Measurements from ENCODE around the gene TRIM8.
"Not testable (repeated sequence)": the region's sequence is repeated elsewhere in the genome, so short reads cannot be mapped to it uniquely, and the experiment has no call there.

Gene TRIM8

DNA sequence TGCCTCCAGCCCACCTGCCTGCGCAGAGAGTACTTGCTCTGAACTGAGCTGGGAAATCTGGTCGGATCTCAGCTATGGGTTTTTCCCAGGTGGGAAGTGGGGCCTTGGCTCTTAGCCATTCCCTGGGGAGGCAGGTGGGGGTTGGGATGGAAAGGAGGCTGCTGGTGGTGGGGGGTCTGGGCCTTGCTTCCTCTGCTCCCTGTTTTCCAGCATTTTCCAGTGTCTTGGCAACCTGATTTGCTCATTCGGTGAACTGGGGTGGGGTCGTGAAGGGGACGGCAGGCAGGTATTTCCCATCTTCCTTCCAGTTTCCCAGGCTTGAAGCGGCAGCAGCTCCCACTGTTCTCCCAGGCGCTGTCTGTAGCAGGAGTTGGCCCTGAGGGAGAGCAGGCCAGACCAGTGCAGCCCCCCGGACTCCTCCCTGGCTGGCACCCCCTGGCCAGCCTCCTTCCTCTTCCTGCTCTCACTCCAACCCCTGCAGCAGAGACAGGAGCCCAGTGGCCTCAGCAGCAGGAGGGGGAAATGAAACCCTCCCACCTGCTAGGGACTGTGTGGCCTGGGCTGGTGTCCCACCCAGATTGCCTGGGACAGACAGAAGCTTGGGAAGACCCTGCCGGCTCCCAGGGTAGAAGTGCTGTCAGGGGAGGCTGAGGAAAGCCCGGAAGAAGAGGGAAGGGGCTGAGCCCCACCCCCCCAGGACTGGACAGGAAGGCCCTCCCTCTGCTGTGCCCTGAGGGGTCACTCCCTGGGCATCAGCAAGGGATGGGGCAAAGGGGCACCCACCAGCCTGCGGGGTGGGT, 6.6 kb downstream of the TRIM8 start:
- no peak for DNase-seq

DNA sequence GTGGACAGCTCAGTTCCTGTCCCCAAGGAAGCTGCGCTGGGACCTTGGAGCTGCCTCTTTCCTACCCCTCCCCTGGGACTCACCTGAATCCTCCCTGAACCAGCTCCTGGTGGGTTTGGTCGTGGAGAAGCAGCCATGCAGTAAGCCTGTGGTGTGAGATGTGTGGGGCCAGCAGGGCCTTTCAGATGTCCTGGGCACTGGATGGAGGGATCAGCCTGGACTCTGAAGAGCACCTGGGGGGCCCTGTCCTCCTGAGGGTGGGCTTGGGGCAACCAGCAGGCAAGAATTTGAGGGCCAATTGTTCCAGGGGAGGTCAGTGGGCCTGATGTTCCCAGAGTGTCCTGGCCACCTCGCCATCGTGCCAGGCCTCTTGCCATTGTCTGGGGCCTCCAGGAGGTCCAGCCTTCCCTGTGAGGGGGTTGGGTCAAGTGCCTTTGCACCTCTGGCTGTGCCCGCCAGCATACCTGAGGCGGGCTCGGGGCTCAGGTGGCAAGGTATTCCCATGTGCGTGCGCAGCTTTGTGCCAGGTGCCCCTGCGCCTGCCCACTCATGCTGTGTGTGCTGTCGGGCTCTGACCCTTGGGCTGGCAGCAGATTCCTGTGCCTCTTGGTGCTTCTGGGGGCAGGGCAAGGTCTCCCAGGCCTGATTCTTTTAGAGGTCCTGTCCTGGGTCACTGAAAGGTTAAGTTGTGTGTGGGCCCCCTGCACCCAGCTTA, 7.3 kb downstream of the TRIM8 start:
- DNase-seq = no peak

DNA sequence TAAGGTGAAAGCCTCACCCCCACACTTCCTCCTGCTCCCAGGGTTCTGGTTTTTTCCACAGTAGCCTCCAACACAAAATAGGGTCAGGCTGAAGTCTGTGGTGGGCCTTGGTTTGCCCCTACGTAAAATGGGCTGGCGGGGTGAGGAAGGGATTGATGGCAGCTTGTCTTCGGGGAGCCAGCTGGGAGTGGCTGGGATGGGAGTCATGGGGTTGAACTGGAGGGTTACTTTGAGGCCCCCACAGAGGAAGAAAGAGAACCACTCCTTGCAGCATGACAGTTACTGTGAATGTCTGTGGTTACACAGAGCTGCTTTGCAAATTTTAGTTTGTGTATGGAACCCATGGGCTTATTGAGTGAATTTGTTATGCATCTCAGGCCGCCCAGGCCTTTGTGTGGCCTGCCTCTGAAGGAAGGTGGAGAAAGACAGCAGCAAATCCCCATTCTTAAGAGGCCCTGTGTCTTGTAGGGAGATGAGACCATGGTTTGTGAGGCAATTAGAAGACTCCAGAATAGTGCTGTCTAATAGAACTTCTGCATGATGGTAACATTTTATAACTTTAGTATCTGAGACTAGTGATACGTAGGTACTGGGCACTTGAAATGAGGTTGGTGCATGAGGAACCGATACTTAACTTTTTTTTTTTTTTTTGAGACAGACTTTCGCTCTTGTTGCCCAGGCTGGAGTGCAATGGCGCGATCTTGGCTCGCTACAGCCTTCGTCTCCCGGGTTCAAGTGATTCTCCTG, 8.1 kb downstream of the TRIM8 start:
- no peak for DNase-seq

DNA sequence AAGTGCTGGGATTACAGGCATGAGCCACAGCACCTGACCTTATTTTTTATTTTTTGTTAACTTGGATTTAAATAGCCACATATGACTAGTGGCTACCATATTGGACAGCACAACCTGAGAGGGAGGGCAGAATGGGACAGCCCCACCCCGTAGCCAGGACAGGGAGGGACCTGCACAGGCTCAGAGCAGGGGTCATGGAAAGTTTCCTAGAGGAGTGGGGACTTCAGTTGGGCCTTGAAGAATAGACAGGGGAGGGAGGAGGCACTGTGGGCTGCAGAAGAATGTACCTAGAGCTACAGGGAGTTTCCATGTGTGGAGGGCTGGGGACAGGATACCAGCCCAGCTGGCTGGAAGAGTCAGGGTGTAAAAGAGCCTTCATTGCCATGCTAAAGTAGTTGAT, 8.8 kb downstream of the TRIM8 start:
- no peak for DNase-seq

DNA sequence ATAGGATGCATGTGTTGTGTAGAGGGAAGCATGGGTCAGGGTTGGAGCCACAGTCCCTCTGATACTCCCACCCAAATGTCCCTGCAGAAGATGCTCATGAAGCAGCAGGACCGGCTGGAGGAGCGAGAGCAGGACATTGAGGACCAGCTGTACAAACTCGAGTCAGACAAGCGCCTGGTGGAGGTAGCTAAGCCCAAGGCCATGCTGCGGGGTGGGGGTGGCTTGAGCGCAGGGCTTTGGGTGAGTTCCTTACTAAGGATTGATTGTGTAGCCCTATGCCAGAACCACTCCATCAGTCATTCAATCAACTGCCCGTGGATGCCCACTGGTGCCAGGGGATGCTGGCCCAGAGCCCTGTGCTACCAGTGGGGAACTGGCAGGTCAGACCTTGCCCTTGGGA, 10.3 kb downstream of the TRIM8 start:
- no peak for DNase-seq

DNA sequence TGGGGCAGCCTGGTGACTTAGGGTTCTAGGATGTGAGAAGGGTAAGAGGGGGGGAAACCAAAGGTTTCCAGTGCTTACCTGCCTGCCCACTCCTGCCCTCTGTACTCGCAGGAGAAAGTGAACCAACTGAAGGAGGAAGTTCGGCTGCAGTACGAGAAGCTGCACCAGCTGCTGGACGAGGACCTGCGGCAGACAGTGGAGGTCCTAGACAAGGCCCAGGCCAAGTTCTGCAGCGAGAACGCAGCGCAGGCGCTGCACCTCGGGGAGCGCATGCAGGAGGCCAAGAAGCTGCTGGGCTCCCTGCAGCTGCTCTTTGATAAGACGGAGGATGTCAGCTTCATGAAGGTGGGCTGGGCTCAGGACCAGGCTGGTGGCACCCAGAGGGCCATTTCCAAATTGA, 10.7 kb downstream of the TRIM8 start:
- no peak for DNase-seq

- no peak for DNase-seq
Measured at GRCh38 chr10:102656026-102656425, 11.7 kb downstream of the TRIM8 start.

GRCh38 chr10:102656791-102657371, 12.6 kb downstream of the TRIM8 start:
- DNase-seq = no peak

GRCh38 chr10:102657451-102657850, 13.2 kb downstream of the TRIM8 start:
- DNase-seq = no peak

DNA sequence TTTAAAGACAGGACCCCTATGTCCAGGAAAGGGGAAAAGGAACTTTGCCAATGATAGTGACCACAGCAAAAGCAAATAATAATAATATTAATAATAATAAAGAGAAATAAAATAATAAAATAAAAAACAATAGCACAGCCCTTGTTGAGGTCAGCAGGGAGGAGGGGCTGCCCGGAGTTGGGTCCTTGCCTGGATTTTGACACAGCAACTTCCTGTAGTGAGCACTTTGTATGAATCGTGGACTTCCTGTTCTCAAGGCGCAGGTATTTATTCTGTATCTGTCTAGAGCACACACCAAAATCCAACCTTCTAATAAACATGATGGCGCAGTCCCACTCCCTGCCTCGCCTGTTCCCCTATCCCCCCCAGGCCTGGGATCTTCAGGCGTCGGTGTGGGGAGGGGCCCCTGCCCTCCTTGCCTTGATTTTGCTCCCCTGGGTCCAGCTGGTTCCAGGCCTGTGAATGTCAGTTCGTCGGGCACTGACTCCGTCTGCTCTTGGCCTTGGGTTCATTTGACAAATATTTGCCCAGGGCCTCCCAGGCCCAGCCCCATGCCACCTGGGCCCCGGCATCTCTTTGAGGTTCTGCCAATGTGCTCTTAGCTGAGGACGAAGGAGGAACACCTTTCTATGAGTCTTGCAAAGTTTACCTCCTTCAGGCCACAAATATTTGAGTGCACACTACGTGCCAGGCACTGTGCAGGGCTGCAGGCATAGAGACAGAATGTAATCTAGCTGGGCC, 13.9 kb downstream of the TRIM8 start:
- no peak for DNase-seq

GRCh38 chr10:102658802-102659201, 14.5 kb downstream of the TRIM8 start:
- no peak for DNase-seq

- peak; percentile 55 to 74 for DNase-seq
Measured at GRCh38 chr10:102660888-102661657, 16.8 kb downstream of the TRIM8 start.

DNA sequence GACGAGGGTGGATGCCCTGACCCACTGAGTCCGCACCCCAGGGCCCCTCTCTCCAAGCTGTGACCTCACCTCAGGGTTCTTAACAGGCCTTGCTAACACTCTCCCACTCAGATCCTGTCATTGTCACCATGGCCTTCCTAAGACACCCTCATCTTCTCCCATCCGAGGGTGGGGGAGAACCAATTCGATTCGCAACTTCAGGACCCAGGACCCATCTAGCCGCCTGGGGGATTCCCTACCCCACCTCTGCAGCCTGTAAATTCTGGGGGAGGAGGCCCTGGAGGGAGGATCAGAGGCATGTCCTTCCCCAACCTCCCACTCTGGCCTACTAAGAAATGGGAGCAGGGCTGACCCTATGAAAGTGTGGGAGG, 17.4 kb downstream of the TRIM8 start:
- DNase-seq = no peak

DNA sequence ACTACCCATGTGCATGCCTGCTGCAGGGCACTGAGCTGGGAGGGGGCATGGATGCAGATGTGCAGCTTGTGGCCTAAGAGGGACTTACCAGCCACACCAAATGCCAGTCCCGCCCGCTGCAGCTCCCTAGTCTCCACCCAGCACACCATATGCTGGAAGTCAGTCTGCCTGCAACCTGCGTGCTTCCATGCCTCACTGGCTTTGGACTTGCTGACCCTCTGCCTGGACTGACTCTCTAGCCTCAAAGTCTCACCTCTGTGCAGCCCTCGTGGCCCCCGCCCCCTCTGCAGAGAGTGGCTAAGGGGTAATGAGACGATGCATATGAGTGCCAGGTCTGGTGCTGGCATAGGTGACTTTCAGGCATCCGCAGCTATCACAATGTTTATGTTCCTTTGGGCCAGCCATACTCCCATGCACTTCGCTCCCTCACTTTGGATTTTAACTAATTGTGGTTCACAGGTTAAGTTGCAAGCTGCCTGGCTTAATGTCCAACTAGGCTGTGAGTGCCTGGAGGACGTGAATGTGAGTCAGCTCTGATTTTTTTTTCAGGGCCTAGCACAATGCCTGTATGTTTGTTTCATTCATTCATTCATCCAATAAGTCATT, 21.7 kb downstream of the TRIM8 start:
- no peak for DNase-seq

GRCh38 chr10:102667411-102667810, 23.1 kb downstream of the TRIM8 start:
- DNase-seq = not testable (repeated sequence)

- no peak for DNase-seq
Measured at GRCh38 chr10:102668326-102669107, 24.2 kb downstream of the TRIM8 start.

- no peak for DNase-seq
Measured at GRCh38 chr10:102669206-102670064, 25.2 kb downstream of the TRIM8 start.

DNA sequence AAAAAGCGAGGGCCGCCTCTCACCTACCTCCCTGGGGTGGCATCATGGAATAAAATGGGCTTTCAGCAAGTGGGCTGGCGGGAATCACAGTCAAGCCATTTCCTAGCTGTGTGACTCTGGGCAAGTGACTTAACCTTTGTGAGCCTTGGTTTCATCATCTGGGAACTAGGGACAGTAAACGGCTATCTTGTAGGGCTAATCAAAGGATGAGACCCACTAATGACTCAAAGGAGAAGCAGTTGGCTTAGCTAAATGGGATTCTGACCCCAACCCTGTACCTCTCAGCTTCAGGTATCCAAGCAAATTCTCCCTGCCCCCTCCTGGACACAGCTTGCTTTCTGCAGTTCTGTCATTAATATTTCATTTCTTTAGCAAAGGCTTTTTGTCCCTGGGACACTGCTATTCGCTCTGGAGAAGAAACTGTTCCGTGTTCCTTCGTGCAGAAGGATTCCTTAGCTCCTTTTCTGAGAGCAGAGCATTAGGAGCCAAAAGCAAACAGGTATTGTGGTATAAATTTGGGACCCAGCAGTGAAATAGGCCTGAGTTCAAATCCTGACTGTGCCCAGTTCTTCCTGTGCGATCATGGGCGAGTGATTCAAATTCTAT, 25.9 kb downstream of the TRIM8 start:
- no peak for DNase-seq

- DNase-seq = no peak
Measured at GRCh38 chr10:102670871-102671434, 26.7 kb downstream of the TRIM8 start.
